Measurements from ENCODE around the gene RAB36.

- TF ChIP-seq CTCF (IDR thresholded peaks at IDR 0.05) = no peak
- no peak for TF ChIP-seq POLR2A (IDR thresholded peaks at IDR 0.05)
These were observed 36.3 kb upstream of the RAB36 start for GRCh38 chr22:23109079-23109347.
